Heart left ventricle (tissue), 13 donors: ENCODE data around the gene NOX5.

Source experiments
- POLR2A ChIP-seq, 2 donors: fragments of 450-650 bp; IDR thresholded peaks; one replicate each; pipeline ENCODE4 v1.6.1; 2017; ENCODE audit warnings: antibody characterized with exemption in 2 of 2, mild to moderate bottlenecking in 2 of 2, moderate library complexity in 2 of 2
- TF ChIP-seq, protein P1 (sequence below), 12 donors: fragments of 200-600 bp; sonication (generic) in 4 of 12; IDR thresholded peaks; one replicate each; pipeline versions ENCODE4 v1.5.0 to v1.8.0; 2018 to 2022; ENCODE audit warnings: antibody characterized with exemption in 12 of 12, mild to moderate bottlenecking in 5 of 12
- donor health status: ischemic (EF 13 %, LVEDD 7.1; RV severe dilation, severe dysfunction).
- donor health status: DM: no; HTN: yes; CAD: no.
- donor health status: DM: no; HTN: no; CAD: no.
- donor health status: ischemic (EF 25% LVEDD 6.9; RV normal size, moderate dysfunction).
- donor health status: ischemic (EF 25% LVEDD 5.7; RV mildly dilated, moderate dysfunction).
- donor health status: ischemic (EF 35%, LVEDD 5.7; RV mildly dilated, moderate dysfunction).
- donor health status: nonischemic (EF 11% LVEDD 7.7; RV severe dilation, severe dysfunction).
- donor health status: DM: yes; HTN: yes; CAD: no.
- donor health status: PGD.
- donor health status: ischemic (EF 29% LVEDD 5.4; RV normal size, mild dysfunction).
- donor health status: nonischemic (EF 23%, LVEDD 6.1; RV moderate dilation, normal function).

DNA sequence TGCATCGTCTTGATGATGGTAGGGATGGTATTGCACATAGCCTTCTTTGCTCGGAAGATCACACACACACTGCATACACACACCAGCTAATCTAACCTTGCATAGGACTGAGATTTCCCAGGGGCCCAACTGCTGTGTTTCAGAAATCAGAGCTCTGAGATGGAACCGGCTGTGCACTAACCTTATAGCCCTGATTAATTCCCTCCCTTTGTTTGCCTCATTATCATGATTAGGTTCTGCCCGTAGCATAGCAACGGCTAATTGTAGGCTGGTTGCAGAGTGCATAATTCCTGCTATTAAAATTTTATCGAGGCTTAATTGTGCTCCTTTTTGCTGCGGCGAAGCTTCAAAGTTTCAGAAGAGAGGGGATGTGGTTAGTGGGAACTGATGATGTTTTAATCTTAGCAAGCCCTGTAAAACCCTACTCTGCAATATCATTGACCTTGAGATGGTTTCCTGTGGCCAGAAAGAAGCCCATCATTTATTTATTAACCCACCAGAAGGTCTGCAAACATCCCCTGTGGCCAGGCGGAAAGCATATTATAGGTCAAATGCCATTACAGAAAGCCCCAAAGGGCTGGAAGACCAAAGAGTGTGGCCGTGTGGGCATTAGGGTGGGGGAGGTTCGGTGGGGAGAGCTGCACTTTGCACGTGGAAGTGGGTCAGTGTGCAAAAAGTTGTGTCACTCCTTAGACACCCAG lies 89.7 kb downstream of the NOX5 start:
- TF ChIP-seq, protein P1, sequence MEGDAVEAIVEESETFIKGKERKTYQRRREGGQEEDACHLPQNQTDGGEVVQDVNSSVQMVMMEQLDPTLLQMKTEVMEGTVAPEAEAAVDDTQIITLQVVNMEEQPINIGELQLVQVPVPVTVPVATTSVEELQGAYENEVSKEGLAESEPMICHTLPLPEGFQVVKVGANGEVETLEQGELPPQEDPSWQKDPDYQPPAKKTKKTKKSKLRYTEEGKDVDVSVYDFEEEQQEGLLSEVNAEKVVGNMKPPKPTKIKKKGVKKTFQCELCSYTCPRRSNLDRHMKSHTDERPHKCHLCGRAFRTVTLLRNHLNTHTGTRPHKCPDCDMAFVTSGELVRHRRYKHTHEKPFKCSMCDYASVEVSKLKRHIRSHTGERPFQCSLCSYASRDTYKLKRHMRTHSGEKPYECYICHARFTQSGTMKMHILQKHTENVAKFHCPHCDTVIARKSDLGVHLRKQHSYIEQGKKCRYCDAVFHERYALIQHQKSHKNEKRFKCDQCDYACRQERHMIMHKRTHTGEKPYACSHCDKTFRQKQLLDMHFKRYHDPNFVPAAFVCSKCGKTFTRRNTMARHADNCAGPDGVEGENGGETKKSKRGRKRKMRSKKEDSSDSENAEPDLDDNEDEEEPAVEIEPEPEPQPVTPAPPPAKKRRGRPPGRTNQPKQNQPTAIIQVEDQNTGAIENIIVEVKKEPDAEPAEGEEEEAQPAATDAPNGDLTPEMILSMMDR (IDR thresholded peaks at IDR 0.05), result no peak
- no peak for TF ChIP-seq POLR2A (IDR thresholded peaks at IDR 0.05)
